GM12874 (cell line): ENCODE results near the gene DPP7.

Experiments
- CTCF ChIP-seq: IDR thresholded peaks from 2 replicates; pipeline ENCODE4 v1.5.1; 2011; ENCODE audit warnings: low read depth, mild to moderate bottlenecking, control low read depth, low read length, moderate library complexity; ENCODE audit not compliant: insufficient read depth

The DPP7 gene

GRCh38 chr9:137114613-137115393 lies at the start of gene DPP7:
DPP7 (minus strand) TSS chr9:137114733; CDS start chr9:137114713, 20 bp downstream.
- TF ChIP-seq CTCF: no peak

- TF ChIP-seq CTCF: no peak
Measured at GRCh38 chr9:137163805-137164204, 49.3 kb upstream of the DPP7 start.

GRCh38 chr9:137163365-137163715 lies 48.8 kb upstream of the DPP7 start:
- no peak for TF ChIP-seq CTCF

GRCh38 chr9:137162505-137163364 lies 48.2 kb upstream of the DPP7 start:
- TF ChIP-seq CTCF: no peak

GRCh38 chr9:137161558-137162486 lies 47.3 kb upstream of the DPP7 start:
- TF ChIP-seq CTCF: no peak

- no peak for TF ChIP-seq CTCF
Measured at GRCh38 chr9:137160716-137161557, 46.4 kb upstream of the DPP7 start.
